NCI-H1417 treated with DMSO at 0.1 percent for 48 hours (cell line): ENCODE data around the gene IGFN1.
"Not testable (repeated sequence)": the region's sequence is repeated elsewhere in the genome, so short reads cannot be mapped to it uniquely, and the experiment has no call there.

Experiments
- DNase-seq: peaks from one replicate; lab custom pipeline; 2025; lab: John Stamatoyannopoulos, UW

IGFN1 gene

GRCh38 chr1:201217851-201218250 lies 27.2 kb downstream of the IGFN1 start:
- DNase-seq, result no peak

- no peak for DNase-seq
Observed at GRCh38 chr1:201218409-201218808, 27.8 kb downstream of the IGFN1 start.

- DNase-seq, result no peak
Observed at GRCh38 chr1:201219481-201220387, 29.1 kb downstream of the IGFN1 start.

GRCh38 chr1:201220388-201220715 lies 29.7 kb downstream of the IGFN1 start:
- no peak for DNase-seq

- DNase-seq, result no peak
Observed at GRCh38 chr1:201221201-201221846, 30.7 kb downstream of the IGFN1 start.

- no peak for DNase-seq
Observed at GRCh38 chr1:201222125-201222524, 31.5 kb downstream of the IGFN1 start.

GRCh38 chr1:201223852-201224665 lies 33.4 kb downstream of the IGFN1 start:
- DNase-seq, result no peak

GRCh38 chr1:201224666-201225370 lies 34.2 kb downstream of the IGFN1 start:
- no peak for DNase-seq

GRCh38 chr1:201226178-201226514 lies 35.5 kb downstream of the IGFN1 start:
- no peak for DNase-seq

GRCh38 chr1:201226859-201227488 lies 36.4 kb downstream of the IGFN1 start:
- no peak for DNase-seq

- no peak for DNase-seq
Observed at GRCh38 chr1:201228011-201228983, 37.7 kb downstream of the IGFN1 start.

GRCh38 chr1:201229095-201229494 lies 38.5 kb downstream of the IGFN1 start:
- no peak for DNase-seq

- DNase-seq, result no peak
Observed at GRCh38 chr1:201229771-201230635, 39.4 kb downstream of the IGFN1 start.

- no peak for DNase-seq
Observed at GRCh38 chr1:201230676-201231075, 40.1 kb downstream of the IGFN1 start.

GRCh38 chr1:201239646-201240045 lies 49.0 kb downstream of the IGFN1 start:
- DNase-seq, result not testable (repeated sequence)

- no peak for DNase-seq
Observed at GRCh38 chr1:201240171-201240570, 49.5 kb downstream of the IGFN1 start.

GRCh38 chr1:201241736-201242135 lies 51.1 kb downstream of the IGFN1 start:
- DNase-seq, result no peak

- no peak for DNase-seq
Observed at GRCh38 chr1:201245082-201245481, 54.5 kb downstream of the IGFN1 start.
